B cell (primary cell): ENCODE results near the gene SFSWAP.

Source experiments
- EZH2 ChIP-seq: IDR thresholded peaks from 2 replicates; pipeline ENCODE4 v1.6.1; 2012; ENCODE audit warnings: borderline replicate concordance, low read depth, mild to moderate bottlenecking, moderate library complexity, low read length; ENCODE audit not compliant: insufficient read depth, poor library complexity, severe bottlenecking
- TF ChIP-seq, protein P1 (sequence below): fragments of 200-600 bp; IDR thresholded peaks from one replicate; pipeline ENCODE4 v1.8.0; 2022; ENCODE audit warnings: antibody characterized with exemption, mild to moderate bottlenecking

DNA sequence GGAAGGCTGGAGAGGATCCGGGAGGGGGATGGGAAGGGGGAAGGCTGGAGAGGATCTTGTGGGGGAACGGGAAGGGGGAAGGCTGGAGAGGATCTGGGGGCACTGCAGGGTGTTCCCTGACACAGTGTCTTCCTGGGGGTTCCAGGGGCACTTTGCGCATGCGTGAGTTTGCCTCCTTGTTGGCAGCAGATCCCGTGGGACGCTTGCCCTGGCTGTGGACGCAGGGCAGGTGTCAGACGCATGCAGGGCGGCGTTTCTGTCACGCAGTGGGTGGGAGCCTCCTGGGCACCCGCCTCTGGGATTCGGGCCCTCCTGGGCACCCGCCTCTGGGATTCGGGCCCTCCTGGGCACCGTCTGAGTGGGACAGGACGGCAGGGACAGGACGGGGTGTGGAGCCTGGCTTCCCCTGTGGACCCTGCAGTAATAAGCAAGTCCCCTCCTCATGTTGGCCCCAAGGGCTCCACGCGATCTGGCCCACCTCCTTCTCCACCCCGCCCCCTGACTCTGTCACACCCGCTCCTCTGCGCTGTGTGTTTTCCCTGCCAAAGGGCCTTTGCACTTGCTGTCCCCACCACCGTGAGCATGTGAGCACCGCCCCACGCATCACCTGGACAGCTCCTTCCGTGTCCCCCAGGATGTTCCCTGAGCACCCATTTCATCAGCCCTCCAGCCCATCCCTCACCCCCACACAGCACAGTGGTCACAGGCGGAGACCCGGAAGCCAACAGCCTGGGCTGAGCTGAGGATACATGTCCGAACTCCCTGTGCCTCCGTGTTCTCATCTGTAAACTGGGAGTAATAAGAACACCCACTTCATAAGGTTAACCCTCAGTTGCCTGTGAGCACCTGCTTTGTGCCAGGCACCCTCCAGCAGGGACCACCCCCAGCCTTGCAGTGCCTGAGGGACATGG lies 121.7 kb downstream of the SFSWAP start:
- TF ChIP-seq, protein P1, sequence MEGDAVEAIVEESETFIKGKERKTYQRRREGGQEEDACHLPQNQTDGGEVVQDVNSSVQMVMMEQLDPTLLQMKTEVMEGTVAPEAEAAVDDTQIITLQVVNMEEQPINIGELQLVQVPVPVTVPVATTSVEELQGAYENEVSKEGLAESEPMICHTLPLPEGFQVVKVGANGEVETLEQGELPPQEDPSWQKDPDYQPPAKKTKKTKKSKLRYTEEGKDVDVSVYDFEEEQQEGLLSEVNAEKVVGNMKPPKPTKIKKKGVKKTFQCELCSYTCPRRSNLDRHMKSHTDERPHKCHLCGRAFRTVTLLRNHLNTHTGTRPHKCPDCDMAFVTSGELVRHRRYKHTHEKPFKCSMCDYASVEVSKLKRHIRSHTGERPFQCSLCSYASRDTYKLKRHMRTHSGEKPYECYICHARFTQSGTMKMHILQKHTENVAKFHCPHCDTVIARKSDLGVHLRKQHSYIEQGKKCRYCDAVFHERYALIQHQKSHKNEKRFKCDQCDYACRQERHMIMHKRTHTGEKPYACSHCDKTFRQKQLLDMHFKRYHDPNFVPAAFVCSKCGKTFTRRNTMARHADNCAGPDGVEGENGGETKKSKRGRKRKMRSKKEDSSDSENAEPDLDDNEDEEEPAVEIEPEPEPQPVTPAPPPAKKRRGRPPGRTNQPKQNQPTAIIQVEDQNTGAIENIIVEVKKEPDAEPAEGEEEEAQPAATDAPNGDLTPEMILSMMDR: no peak
- no peak for TF ChIP-seq EZH2
